ENCODE measurements around the gene NPDC1. TPM values are rescaled to one million over a fixed set of nuclear protein-coding genes. Genes with fewer than 3 reads are reported as not detected.

Gene NPDC1
- total and polyA plus RNA-seq, 2 donors (not counting 1 experiment from before 2014, with no cell fraction given), result 9.0 to 15.7 TPM

DNA sequence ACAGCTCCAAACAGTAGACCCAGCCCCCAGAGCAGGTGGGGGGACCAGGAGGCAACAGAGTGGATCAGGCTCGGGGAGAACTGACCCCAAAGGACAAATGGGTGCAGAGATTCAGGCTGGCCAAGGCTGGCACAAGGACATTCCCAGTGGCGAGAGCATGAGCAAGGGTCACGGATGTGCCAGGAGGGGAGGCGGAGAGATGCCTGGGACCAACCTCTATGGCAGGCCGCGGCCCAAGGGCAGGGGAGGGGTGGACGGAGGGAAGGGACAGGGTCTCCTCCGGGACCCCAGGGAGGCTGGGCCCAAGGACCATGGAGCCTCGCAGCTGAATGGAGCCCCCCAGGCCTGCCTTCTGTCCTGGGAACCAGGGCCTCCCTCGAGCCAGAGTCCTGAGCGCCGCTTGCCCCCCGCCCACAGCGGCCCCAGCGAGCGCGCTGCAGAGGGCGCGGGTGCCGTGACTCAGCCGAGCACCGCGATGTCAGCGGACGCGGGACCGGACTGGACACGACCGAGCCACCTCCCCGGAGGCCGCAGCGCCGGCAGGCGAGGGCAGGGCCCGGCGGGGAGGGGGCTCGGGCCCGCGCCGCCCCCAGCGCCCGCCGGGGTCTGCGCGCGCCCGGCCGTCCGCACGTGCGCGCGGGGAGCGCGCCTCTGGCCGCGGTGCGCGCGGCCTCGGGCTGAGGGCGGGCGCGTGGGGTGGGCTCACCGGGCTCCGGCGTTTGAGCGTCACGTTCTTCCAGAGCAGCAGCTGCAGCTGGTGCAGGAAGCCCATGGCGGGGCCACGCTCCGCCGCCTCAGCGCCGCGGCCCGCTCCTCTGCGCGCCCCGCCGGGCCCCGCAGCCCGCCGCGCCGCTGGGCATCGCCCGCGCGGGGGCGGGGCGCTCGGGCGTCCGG is 18.4 kb downstream of the NPDC1 start, which contains the start of gene ABCA2:
Gene ABCA2 (minus strand): TSS at position 869 of the 894 bp plus-strand sequence. CDS start 97 bp downstream, at position 772.
- Histone ChIP-seq H4K20me1 (ENCODE audit: control insufficient read depth, extremely low read depth, insufficient read depth, low read length) (no peaks in the 10 kb centered on the region), H3K27ac (ENCODE audit: insufficient read depth, low read length) (no peak within 1 kb of the TSS), H3K36me3 (ENCODE audit: control insufficient read depth, insufficient read depth, low read length) (no peaks in the 10 kb centered on the region), H3K4me1 (ENCODE audit: control insufficient read depth, extremely low read depth, insufficient read depth, low read length) (peaks cover 4% of the 10 kb centered on the region), H2AFZ (ENCODE audit: low read length) (no peak within 1 kb of the TSS), H3K9ac (ENCODE audit: insufficient read depth, low read length) (no peak within 1 kb of the TSS), H3K79me2 (ENCODE audit: control insufficient read depth, insufficient read depth, low read length) (no peaks in the 10 kb centered on the region), H3K27me3 (ENCODE audit: control insufficient read depth, insufficient read depth, low read length) (no peaks in the 10 kb centered on the region), H3K4me2 (ENCODE audit: extremely low read depth, insufficient read depth, low read length) (peak within 1 kb of the TSS; percentile 81), H3K9me3 (ENCODE audit: control insufficient read depth, insufficient read depth, low read depth, low read length) (no peaks in the 10 kb centered on the region), H3K4me3 (replicated peaks in 1 of 4; ENCODE audit: control extremely low read depth in 1 of 4, insufficient read depth in 1 of 4, low read depth in 3 of 4, low read length in 4 of 4) (peak within 1 kb of the TSS; percentile 10 to 64 (median 49))
- TF ChIP-seq, protein P1, sequence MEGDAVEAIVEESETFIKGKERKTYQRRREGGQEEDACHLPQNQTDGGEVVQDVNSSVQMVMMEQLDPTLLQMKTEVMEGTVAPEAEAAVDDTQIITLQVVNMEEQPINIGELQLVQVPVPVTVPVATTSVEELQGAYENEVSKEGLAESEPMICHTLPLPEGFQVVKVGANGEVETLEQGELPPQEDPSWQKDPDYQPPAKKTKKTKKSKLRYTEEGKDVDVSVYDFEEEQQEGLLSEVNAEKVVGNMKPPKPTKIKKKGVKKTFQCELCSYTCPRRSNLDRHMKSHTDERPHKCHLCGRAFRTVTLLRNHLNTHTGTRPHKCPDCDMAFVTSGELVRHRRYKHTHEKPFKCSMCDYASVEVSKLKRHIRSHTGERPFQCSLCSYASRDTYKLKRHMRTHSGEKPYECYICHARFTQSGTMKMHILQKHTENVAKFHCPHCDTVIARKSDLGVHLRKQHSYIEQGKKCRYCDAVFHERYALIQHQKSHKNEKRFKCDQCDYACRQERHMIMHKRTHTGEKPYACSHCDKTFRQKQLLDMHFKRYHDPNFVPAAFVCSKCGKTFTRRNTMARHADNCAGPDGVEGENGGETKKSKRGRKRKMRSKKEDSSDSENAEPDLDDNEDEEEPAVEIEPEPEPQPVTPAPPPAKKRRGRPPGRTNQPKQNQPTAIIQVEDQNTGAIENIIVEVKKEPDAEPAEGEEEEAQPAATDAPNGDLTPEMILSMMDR (conservative IDR thresholded peaks at IDR 0.05 in 1 of 2, IDR thresholded peaks at IDR 0.05 in 1 of 2; ENCODE audit: low read depth in 1 of 2, low read length in 2 of 2), result no peak
- TF ChIP-seq EZH2 (IDR thresholded peaks at IDR 0.05; ENCODE audit: low read length, missing control alignments), result no peak
- peak in 1 of 2 donors; percentile 32 for DNase-seq (ENCODE audit: low read depth in 2 of 2)

DNA sequence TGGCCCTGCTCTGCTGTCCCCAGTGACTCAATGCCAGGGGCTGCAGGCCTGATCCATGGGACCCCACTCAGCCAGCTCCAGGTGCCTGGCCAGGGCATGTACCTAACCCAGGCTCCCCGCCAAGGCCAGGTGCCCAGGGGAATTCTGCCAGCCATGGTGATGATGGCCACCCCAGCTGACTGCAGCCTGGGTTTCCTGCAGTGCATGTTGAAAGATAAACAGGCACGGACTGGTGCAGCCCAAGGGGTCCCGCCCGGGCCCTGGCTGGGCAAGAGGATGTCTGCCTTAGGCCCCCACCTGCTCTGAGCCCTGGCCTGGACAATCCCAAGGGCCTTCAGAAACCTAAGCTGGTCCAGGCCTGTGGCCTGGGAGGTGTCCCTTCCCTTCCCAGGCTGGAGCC is 19.1 kb downstream of the NPDC1 start:
- Histone ChIP-seq H3K4me2 (ENCODE audit: extremely low read depth, insufficient read depth, low read length) (no peak overlapping the region), H2AFZ (ENCODE audit: low read length) (no peak overlapping the region), H4K20me1 (ENCODE audit: control insufficient read depth, extremely low read depth, insufficient read depth, low read length) (no peaks in the 10 kb centered on the region), H3K27ac (ENCODE audit: insufficient read depth, low read length) (no peak overlapping the region), H3K79me2 (ENCODE audit: control insufficient read depth, insufficient read depth, low read length) (no peaks in the 10 kb centered on the region), H3K4me1 (ENCODE audit: control insufficient read depth, extremely low read depth, insufficient read depth, low read length) (peaks cover 4% of the 10 kb centered on the region), H3K4me3 (replicated peaks in 1 of 4; ENCODE audit: control extremely low read depth in 1 of 4, insufficient read depth in 1 of 4, low read depth in 3 of 4, low read length in 4 of 4) (peak overlapping the region in 1 of 4 experiments; percentile 57), H3K36me3 (ENCODE audit: control insufficient read depth, insufficient read depth, low read length) (no peaks in the 10 kb centered on the region), H3K27me3 (ENCODE audit: control insufficient read depth, insufficient read depth, low read length) (no peaks in the 10 kb centered on the region), H3K9ac (ENCODE audit: insufficient read depth, low read length) (no peak overlapping the region), H3K9me3 (ENCODE audit: control insufficient read depth, insufficient read depth, low read depth, low read length) (no peaks in the 10 kb centered on the region)
- no peak for DNase-seq (ENCODE audit: low read depth in 2 of 2)
- TF ChIP-seq, protein P1 (conservative IDR thresholded peaks at IDR 0.05 in 1 of 2, IDR thresholded peaks at IDR 0.05 in 1 of 2; ENCODE audit: low read depth in 1 of 2, low read length in 2 of 2), result no peak
- TF ChIP-seq EZH2 (IDR thresholded peaks at IDR 0.05; ENCODE audit: low read length, missing control alignments), result no peak

DNA sequence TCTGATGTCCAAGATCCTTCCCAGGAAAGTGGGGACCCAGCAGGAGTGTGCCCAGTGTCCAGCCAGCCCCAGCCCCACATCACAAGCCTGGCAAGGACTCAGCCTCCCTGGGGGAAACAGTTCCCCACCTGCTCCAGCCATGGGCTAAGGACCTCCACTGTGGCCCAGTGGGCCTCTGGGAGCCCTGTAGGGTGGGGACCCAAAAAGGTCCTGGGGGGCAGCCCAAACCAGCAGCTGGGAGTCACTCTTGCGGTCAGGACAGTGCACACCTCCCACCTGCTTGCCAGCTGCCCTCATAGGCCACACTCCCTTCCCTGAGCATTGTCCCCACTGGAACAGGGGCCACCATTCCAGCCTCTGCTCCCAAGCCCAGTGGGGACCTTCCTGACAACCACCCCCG is 19.6 kb downstream of the NPDC1 start:
- Histone ChIP-seq H3K27ac (ENCODE audit: insufficient read depth, low read length) (no peak overlapping the region), H3K4me2 (ENCODE audit: extremely low read depth, insufficient read depth, low read length) (no peak overlapping the region)

More for the DNA sequence above, 19.6 kb downstream of the NPDC1 start:
- no peak overlapping the region for H2AFZ ChIP-seq (ENCODE audit: low read length)
- no peak for DNase-seq (ENCODE audit: low read depth in 2 of 2)
- no peaks in the 10 kb centered on the region for H3K79me2 ChIP-seq (ENCODE audit: control insufficient read depth, insufficient read depth, low read length)
- H3K9me3 ChIP-seq (ENCODE audit: control insufficient read depth, insufficient read depth, low read depth, low read length), result no peaks in the 10 kb centered on the region
- peaks cover 4% of the 10 kb centered on the region for H3K4me1 ChIP-seq (ENCODE audit: control insufficient read depth, extremely low read depth, insufficient read depth, low read length)
- H4K20me1 ChIP-seq (ENCODE audit: control insufficient read depth, extremely low read depth, insufficient read depth, low read length), result no peaks in the 10 kb centered on the region
- H3K4me3 ChIP-seq (replicated peaks in 1 of 4; ENCODE audit: control extremely low read depth in 1 of 4, insufficient read depth in 1 of 4, low read depth in 3 of 4, low read length in 4 of 4), result no peak overlapping the region
- H3K36me3 ChIP-seq (ENCODE audit: control insufficient read depth, insufficient read depth, low read length), result no peaks in the 10 kb centered on the region
- no peak overlapping the region for H3K9ac ChIP-seq (ENCODE audit: insufficient read depth, low read length)
- TF ChIP-seq EZH2 (IDR thresholded peaks at IDR 0.05; ENCODE audit: low read length, missing control alignments), result no peak
- TF ChIP-seq, protein P1 (conservative IDR thresholded peaks at IDR 0.05 in 1 of 2, IDR thresholded peaks at IDR 0.05 in 1 of 2; ENCODE audit: low read depth in 1 of 2, low read length in 2 of 2), result no peak
- H3K27me3 ChIP-seq (ENCODE audit: control insufficient read depth, insufficient read depth, low read length), result no peaks in the 10 kb centered on the region
